Measurements from ENCODE around the gene FETUB.

The FETUB gene

DNA sequence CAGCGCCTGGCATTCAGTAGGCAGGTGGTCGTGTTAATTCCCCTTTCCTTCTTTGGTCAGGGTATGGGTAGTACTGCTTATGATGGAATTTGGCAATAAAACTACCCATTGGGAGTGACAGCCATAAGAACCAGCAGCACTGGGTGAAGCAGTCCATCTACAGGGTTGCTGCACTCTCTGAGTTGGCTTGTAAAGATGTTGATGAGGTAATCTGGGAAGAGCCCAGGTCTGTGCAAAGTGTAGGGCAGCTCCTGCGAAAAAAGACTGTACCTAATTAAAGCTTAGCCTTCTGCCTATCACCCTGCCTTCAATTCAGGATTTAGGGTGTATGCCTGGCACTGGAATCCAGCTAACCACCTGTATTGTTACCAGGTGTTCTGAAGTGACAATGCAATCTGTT is 4.7 kb upstream of the FETUB start:
- ChIA-PET CTCF (interaction anchor here (11.8 kb wide), 1 partner anchor 20 kb away, joined by 65 read pairs; the partner anchor contains the start of gene AHSG), POLR2A (no interaction called here)
- DNase-seq (ENCODE audit: low read depth, low spot score): no peak
- TF ChIP-seq, protein P1, sequence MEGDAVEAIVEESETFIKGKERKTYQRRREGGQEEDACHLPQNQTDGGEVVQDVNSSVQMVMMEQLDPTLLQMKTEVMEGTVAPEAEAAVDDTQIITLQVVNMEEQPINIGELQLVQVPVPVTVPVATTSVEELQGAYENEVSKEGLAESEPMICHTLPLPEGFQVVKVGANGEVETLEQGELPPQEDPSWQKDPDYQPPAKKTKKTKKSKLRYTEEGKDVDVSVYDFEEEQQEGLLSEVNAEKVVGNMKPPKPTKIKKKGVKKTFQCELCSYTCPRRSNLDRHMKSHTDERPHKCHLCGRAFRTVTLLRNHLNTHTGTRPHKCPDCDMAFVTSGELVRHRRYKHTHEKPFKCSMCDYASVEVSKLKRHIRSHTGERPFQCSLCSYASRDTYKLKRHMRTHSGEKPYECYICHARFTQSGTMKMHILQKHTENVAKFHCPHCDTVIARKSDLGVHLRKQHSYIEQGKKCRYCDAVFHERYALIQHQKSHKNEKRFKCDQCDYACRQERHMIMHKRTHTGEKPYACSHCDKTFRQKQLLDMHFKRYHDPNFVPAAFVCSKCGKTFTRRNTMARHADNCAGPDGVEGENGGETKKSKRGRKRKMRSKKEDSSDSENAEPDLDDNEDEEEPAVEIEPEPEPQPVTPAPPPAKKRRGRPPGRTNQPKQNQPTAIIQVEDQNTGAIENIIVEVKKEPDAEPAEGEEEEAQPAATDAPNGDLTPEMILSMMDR (IDR thresholded peaks at IDR 0.05; ENCODE audit: insufficient read depth, low read length, missing control alignments): no peak
- H3K4me3 ChIP-seq (ENCODE audit: low read depth, low read length): no peak overlapping the region

DNA sequence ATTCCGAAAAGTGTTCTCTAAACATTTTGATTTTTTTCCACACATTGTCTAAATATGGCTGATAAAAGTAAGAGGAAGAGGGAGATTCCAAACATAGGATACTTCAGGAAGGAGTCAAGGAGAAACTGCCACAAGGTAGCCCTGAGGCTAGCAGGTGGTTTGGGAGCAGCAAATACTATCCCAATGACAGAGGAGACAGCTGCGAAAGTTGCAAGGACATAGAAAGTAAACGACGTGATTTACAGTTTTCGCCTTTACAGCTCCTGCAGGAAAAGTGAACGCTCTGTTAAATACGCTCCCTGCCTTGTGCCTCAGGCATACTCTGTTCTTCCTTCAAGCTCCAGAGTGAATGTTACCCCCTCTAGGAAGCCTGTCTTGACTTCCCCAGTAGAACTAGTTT is 3.7 kb upstream of the FETUB start:
- POLR2A ChIA-PET: no interaction called here
- no peak for DNase-seq (ENCODE audit: low read depth, low spot score)
- CTCF ChIA-PET: interaction anchor here (11.8 kb wide), 1 partner anchor 21 kb away, joined by 65 read pairs; the partner anchor contains the start of gene AHSG
- H3K4me3 ChIP-seq (ENCODE audit: low read depth, low read length): no peak overlapping the region
- TF ChIP-seq, protein P1 (IDR thresholded peaks at IDR 0.05; ENCODE audit: insufficient read depth, low read length, missing control alignments): no peak

DNA sequence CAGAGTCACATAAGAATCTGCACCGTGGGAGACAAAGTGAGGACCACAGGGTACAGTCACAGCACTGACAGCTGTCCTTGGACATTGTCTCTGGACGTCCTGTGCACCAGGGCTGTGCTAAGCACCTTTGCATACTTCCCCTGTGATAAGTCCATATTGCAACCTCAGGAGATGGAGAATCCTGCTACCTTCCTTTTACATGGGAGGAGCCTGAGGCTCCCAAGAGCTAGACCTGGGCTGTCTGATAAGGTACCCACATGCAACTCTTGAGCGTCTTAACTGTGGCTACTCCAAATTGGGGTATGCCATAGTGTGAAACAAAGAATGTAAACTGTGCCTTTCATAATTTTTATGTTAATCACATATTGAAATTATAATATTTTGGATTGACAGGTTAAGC is 2.5 kb upstream of the FETUB start:
- H3K4me3 ChIP-seq (ENCODE audit: low read depth, low read length): no peak overlapping the region
- no peak for DNase-seq (ENCODE audit: low read depth, low spot score)
- ChIA-PET CTCF (interaction anchor here (11.8 kb wide), 1 partner anchor 22 kb away, joined by 65 read pairs; the partner anchor contains the start of gene AHSG), POLR2A (no interaction called here)
- TF ChIP-seq, protein P1 (IDR thresholded peaks at IDR 0.05; ENCODE audit: insufficient read depth, low read length, missing control alignments): no peak

DNA sequence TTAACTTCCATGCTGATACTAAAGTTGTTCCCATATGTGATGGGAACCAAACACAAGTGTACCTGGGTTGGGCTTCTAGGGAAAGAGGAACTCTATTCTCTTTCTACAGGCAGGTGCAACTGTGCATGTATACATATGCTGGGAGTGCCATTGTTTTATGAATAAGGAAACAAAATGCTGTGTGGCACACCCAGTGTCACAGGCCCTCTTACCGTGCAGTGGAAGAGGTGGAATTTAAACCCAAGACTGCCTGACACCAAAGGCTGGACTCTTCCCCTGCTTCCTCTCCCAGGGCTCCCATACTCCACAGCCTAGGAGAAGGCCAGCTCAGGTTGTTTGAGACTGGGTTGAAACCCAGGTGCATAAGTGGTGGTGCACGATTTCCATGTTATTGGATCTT is 1.9 kb upstream of the FETUB start:
- TF ChIP-seq, protein P1 (IDR thresholded peaks at IDR 0.05; ENCODE audit: insufficient read depth, low read length, missing control alignments): no peak
- POLR2A ChIA-PET: no interaction called here
- CTCF ChIA-PET: interaction anchor here (11.8 kb wide), 1 partner anchor 23 kb away, joined by 65 read pairs; the partner anchor contains the start of gene AHSG
- no peak overlapping the region for H3K4me3 ChIP-seq (ENCODE audit: low read depth, low read length)
- no peak for DNase-seq (ENCODE audit: low read depth, low spot score)

DNA sequence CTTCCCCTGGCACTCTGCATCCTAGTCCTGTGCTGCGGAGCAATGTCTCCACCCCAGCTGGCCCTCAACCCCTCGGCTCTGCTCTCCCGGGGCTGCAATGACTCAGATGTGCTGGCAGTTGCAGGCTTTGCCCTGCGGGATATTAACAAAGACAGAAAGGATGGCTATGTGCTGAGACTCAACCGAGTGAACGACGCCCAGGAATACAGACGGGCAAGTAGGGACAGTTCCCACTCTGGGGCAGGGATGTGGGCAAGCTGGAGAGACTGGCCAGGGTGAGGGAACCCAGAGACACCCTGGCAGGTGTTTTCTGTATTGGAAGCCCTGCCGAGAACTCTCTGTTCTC is 247 bp downstream of the FETUB start:
- CTCF ChIA-PET: interaction anchor here (3.3 kb wide), 1 partner anchor 26 kb away, joined by 15 read pairs; no protein-coding TSS in a partner anchor

DNA sequence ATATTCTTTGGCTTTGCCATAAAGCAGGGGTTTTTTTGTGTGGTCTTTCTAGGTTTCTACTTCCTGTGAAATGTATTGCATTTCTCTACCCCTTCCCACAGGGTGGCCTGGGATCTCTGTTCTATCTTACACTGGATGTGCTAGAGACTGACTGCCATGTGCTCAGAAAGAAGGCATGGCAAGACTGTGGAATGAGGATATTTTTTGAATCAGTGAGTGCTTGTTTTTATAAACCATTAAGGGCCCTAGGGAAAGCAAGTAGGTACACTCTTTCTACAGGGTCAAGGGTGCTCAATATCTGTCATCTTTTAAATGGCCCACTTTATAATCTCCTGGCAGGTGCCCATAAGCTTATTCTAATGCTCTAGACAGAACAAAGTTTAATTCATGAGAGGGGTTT is 730 bp downstream of the FETUB start:
- ChIA-PET CTCF (interaction anchor here (3.3 kb wide), 1 partner anchor 26 kb away, joined by 15 read pairs; no protein-coding TSS in a partner anchor), POLR2A (no interaction called here)
- no peak for DNase-seq (ENCODE audit: low read depth, low spot score)
- TF ChIP-seq, protein P1 (IDR thresholded peaks at IDR 0.05; ENCODE audit: insufficient read depth, low read length, missing control alignments): no peak
- H3K4me3 ChIP-seq (ENCODE audit: low read depth, low read length): no peak overlapping the region

More for the DNA sequence above, 247 bp downstream of the FETUB start:
- POLR2A ChIA-PET: no interaction called here
- H3K4me3 ChIP-seq (ENCODE audit: low read depth, low read length): no peak overlapping the region
- DNase-seq (ENCODE audit: low read depth, low spot score): no peak
- TF ChIP-seq, protein P1 (IDR thresholded peaks at IDR 0.05; ENCODE audit: insufficient read depth, low read length, missing control alignments): no peak

Data from AG04449 (cell line).